ENCODE results near the gene TRHDE. TPM values are rescaled to one million over a fixed set of nuclear protein-coding genes. Genes with fewer than 3 reads are reported as not detected.

The TRHDE gene, protein sequence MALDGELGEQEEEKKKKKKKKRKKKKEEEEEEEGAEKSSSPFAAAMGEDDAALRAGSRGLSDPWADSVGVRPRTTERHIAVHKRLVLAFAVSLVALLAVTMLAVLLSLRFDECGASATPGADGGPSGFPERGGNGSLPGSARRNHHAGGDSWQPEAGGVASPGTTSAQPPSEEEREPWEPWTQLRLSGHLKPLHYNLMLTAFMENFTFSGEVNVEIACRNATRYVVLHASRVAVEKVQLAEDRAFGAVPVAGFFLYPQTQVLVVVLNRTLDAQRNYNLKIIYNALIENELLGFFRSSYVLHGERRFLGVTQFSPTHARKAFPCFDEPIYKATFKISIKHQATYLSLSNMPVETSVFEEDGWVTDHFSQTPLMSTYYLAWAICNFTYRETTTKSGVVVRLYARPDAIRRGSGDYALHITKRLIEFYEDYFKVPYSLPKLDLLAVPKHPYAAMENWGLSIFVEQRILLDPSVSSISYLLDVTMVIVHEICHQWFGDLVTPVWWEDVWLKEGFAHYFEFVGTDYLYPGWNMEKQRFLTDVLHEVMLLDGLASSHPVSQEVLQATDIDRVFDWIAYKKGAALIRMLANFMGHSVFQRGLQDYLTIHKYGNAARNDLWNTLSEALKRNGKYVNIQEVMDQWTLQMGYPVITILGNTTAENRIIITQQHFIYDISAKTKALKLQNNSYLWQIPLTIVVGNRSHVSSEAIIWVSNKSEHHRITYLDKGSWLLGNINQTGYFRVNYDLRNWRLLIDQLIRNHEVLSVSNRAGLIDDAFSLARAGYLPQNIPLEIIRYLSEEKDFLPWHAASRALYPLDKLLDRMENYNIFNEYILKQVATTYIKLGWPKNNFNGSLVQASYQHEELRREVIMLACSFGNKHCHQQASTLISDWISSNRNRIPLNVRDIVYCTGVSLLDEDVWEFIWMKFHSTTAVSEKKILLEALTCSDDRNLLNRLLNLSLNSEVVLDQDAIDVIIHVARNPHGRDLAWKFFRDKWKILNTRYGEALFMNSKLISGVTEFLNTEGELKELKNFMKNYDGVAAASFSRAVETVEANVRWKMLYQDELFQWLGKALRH
- total RNA-seq (2014; rRNA removed; shearing (Covaris generic)), result 9.1 and 9.5 TPM in 2 replicates

DNA sequence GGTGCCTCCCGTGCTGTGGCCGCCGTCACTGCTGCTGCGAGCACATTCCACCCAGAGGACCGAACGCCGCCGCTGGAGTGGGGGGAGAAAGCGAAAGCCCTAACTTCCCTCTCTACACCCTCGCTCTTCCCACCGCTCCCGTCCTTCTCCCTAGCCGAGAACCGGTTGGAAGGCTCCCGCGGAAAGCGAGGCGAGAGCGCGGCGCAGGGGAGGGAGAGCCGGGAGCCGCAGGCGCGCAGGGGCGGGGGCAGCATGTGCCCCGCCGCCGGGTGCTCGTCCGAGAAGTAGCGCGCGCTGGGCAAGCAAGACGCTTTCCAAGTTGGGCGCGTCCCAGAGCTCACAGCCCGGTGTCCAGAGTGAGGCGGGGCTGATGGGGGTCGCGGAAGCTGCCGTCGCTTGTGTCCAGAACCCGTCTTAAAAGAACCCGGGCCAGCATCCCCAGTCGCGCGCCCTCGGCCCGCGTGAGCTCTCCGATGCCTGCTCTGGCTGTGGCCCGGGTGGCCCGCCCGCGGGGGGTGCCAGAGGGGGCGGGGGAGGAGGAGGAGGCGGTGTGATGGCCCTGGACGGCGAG, at the start of gene TRHDE:
Gene TRHDE, plus strand, starts transcription at position 280 of the 571 bp plus-strand sequence. Its CDS starts 274 bp downstream, at position 554.
- no peak for DNase-seq (ENCODE audit: low read depth)

DNA sequence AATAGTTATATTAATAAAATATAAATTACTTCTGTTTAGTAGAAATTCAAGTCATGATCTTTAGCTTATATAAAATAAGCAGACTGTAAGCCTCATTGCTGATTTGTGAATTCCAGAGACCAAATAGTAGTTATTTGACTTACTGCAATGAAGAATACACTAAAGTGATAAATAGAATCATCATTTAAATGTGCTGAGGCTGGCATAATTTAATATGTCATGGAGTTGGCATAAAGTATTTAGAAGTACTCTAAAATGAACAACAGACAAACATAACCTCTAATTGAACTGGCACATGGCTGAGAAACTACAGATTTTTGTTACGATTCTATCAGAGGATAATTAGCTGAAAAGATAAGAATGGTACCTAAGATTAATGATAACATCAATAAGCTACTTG, 45.7 kb upstream of the TRHDE start:
- no peak for DNase-seq (ENCODE audit: low read depth)

DNA sequence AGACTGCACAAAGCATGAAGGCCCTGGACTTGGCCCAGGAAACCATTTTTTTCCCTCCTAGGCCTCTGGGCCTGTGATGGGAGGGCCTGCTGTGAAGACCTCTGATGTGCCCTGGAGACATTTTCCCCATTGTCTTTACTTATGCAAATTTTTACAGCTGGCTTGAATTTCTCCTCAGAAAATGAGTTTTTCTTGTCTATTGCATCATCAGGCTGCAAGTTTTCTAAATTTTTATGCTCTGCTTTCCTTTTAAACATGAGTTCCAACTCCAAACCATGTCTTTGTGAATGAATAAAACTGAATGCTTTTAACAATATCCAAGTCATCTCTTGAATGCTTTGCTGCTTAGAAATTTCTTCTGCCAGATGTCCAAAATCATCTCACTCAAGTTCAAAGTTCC, 43.7 kb upstream of the TRHDE start:
- no peak for DNase-seq (ENCODE audit: low read depth)

DNA sequence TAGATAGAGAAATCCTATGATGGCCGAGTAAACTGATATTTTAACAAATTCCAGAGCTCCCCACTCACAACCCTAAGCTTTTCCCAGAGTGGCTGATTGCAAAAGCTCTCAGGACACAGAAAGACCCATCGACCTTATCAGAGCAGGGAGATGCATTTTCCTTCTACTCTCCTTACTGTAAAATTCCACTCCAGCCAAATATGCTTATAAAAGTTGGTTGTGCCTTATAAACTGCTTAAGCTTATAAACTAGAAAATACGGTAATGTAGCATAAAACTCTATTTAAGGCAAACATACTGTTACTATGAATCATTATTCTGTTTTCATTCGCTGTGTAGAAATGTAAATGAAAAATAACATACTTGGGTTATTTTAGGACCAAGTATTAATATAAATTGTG, 41.6 kb upstream of the TRHDE start:
- no peak for DNase-seq (ENCODE audit: low read depth)

DNA sequence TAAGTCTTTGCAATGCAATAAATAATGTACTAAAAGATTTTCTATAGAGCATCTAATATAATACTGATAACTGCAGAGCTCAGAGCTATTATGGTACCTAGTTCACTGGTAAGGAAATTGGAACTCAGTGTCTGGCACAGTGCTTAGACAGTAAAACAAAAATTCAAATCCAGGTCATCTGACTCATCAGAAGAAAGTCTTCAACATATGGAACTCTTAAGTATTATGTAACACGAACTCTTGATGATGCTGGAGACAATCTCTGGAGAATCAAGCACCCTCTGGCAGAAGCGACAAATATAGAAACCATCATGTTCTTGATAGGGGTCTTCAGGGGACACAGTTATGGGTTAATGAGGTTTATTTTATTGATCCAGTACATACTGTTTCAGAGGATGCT, 37.3 kb upstream of the TRHDE start:
- DNase-seq (ENCODE audit: low read depth), result no peak

DNA sequence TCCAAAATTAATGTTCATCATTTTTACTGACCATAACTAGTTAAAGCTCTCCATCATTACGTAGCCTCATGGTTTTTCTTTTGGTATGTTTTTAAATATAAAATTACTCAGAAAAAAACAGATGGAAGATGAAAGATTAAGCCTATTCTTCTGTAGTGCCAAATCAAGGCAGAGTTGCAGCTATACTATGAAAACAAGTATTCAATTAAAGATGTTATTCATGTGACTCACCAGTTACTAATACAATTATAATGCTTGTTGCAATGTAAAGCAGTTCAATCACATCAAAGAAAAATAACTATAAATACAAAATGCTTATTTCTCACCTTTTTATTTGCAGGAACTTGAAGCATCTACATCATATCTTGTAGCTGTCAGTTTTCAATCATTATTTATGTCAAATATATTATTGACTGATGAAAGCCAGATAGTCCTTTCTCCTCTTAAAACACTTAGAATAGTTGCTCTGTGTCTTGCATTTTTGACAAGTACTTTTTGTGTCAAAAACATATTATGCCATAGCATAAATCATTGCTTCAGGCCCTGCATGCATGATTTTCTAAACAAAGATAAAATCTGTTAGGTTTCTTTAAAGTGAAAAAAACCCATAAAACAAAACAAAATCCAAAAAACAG, 36.0 kb upstream of the TRHDE start:
- no peak for DNase-seq (ENCODE audit: low read depth)

DNA sequence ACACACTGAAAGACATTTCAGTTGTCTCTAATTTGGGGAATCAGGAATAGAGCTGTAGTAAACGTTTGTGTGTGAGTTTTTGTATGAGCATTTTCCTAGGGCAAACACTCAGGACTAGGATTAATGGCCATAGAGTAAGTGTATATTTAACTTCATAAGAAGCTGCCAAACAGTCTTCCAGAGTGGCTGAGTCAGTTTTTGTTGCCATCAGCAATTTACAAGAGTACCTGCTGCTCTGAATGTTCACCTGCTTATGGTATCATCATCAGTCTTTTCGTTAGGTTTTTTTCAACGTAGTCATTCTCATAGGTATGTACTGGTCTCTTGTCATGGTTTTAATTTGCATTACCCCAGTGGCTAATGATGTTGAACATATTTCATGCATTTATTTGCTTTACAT, 30.6 kb upstream of the TRHDE start:
- DNase-seq (ENCODE audit: low read depth), result no peak

DNA sequence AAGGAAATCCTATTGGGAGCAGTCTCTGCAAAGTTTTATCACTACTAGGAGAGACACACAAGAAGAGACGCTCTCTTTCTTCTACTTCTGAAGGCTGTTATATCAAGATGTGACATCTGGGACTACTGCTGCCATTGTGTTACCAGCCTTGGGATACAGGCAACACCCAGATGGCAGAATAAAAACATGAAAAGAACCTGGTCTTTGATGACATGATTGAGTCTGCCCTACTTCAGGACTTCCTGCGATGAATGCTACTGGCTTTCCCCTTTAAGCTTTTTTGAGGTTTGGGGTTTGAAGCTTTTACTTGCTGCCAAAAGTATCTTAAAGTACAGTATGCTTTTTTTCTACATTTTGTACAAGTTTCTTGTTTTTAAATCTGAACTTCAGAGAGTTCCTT, 29.2 kb upstream of the TRHDE start:
- DNase-seq (ENCODE audit: low read depth), result no peak

DNA sequence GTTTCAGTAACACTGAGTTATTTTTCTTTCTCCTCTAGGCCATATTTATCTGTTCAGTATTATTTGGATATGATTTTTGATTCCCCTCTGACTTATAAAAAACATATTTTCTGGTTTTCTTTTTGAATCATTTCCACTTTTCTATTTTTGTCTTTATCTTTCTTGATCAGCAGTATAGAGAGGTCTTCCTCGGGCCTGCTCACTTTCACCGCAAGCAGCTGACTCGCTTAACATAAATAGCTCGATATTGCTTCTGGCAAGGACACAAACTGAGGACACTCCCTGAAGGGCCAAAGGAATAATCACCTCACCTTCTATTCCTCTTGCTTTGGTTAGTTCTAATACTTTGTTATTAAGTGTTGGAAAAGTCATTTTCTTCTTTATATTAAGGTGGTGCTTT, 25.8 kb upstream of the TRHDE start:
- no peak for DNase-seq (ENCODE audit: low read depth)

DNA sequence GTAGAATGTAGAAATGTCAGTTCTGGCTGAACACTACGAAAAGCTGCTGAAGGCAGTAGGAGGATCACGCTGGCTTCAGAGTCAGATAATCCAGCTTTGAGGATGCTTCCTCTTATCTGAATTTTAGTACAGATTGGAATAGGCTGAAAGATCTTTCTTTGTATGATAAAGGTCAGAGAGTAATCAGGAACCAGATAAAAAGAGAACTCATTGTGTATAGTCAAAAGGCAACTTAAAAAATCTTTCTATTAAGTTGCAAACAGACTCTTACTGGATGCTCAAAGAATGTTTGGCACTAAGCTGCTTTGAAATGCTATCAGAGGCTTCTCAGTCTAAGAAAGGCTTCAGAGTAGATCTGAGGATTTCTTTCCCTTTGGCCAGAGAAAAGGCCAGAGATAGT, 21.8 kb upstream of the TRHDE start:
- no peak for DNase-seq (ENCODE audit: low read depth)

DNA sequence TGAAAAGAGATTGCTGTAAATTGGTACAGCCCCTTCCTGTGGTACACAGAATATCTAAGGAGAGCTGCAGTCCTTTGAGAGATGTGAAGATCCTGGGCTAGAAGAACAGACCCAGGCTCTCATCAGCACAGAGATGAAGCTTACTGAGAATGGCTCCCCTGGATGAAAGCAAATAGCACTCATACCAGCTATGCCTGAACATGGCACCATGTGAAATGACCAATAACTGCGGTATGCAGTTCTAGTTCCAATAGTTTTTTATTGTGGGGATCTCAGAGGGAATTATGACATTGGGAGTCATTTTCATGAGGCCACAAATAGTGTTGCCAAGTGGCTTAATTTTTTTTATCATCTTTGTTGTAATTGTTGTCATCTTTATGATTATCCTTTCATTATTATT, 15.4 kb upstream of the TRHDE start:
- DNase-seq (ENCODE audit: low read depth), result no peak

DNA sequence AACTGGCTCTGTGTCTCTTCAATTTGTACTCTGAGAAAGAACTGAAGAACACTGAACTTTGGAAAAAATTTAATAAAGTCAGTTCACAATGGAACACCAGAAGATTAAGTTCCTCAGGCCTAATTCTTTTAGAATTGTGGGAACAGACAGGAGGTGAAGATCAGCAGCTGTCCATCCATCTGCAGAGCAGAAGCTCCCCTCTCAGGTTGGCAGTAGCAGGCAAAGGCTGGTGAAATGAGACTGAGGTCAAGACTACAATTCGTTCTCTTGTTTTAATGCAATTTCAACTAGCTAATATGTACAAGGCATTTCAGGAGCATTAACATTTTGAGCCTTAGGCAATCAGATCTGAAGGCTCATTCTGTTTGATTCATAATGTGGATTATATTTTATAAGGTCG, 10.3 kb upstream of the TRHDE start:
- DNase-seq (ENCODE audit: low read depth), result no peak

DNA sequence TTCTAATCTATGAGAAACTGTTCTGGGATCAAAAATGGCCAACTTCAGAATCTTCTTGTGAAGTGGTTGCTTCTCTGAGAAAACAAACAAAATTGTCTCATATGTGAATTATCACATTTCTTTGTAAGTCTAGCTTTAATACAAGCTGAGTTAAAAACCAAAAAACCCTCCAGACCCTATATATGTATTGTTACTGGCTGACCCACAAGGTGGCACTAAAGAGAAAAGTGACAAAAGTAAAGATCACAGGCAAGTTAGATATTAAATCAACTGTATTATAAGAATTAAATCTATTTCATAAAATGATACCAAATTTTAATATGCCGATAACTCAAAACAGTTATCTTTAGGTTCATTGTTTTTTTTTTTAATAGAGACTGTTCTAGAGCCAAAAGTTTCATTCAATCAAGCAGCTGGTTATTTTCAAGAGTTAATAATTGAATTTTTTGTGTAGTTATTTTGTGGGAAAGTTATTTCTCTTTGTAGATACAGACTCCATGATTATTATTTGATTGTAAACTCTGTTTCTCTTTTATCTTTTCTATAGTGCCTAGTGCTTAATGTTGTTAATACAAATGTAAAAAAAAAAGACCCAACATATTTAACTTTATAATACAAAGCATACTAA, 7.5 kb upstream of the TRHDE start:
- no peak for DNase-seq (ENCODE audit: low read depth)

DNA sequence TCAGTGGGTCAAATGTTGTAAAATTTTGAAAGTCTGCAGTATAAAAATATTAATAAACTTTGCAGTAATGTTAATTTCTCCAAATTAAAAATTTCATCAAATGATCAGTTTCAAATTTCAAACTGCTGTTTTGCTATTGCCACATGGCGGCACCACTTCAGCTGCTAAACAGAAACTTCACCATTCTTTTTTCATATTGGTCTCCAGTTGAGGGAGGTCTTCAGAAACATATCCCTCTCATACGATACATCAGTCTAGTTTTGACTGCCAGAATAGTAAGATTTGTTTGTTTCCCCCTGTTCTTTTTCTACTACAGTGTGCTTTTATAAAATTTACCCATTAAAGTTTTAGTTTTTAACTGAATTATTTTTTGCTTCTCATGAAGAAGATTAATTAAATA, 4.2 kb upstream of the TRHDE start:
- DNase-seq (ENCODE audit: low read depth), result no peak

DNA sequence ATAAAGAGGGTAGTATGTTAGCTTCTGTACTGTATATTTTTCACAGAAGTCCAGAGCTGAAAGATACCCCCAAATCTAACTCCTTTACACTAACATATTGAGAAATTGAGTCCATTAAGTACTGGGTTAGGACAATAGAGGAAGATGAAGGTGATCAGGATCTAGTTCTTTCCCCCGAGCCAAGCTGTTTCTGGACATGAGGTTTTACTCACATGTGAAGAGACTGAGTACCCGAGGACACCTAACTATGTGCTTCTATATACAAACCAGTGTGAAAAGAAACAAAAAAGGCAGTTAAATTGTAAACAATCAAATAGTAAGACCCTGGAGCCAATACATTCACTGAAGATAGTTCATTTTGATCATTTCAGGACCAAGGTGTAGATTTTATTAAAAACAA, 3.8 kb upstream of the TRHDE start:
- DNase-seq (ENCODE audit: low read depth), result no peak

DNA sequence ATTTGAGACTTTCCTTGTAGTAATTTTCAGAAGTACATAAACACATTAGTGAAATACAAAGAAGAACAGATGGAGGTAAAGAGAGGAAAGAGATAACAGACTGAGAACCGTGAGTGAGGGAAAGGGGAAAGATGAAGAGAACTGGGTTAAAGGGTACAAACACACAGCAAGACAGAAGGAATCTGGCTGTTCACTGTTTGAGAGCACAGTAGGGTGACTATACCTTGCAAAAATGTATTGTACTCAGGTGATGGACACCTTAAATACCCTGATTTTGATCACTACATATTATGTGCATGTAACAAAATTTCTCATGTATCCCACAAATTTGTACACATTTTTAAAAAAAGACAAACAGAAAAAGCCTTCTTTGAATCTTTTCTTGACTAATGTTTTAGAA, 2.7 kb upstream of the TRHDE start:
- DNase-seq (ENCODE audit: low read depth), result no peak

DNA sequence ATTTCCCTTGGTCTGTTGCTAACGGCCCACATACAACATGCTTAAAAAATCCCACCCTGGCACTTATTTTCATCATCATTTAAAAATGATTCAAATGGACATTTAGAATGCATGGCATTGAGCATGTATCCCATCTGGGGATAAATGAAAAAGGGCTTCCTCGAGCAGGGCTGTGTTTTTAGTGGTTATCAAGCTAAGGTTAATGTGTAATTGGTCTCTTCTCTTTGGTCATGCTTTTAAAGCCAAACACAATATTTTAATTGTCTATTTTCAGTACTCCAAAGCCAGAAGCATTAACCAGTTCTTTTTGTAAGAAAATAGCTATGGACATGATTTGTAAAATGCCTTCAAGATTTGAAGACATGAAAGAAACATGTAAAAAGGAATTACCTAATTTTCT, 1.9 kb upstream of the TRHDE start:
- DNase-seq (ENCODE audit: low read depth), result no peak

DNA sequence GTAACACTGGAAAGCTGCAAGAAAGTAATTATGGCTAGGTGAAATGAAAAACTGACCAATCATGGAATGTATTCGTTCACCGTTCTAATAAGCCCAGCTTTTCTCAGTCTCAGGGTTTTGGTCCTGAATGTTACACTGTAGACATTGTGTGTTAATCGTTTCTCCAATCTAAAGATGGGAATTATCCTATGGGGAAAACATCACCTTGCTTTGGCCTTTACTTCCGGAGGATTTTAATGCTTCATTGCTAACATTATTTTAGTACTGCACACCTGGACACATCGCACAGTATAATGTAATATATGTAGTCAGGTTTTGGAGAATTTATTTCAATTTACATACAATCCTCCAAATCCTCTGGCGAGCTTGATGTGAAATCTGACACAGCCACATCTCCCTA, 1.2 kb upstream of the TRHDE start:
- DNase-seq (ENCODE audit: low read depth), result no peak

DNA sequence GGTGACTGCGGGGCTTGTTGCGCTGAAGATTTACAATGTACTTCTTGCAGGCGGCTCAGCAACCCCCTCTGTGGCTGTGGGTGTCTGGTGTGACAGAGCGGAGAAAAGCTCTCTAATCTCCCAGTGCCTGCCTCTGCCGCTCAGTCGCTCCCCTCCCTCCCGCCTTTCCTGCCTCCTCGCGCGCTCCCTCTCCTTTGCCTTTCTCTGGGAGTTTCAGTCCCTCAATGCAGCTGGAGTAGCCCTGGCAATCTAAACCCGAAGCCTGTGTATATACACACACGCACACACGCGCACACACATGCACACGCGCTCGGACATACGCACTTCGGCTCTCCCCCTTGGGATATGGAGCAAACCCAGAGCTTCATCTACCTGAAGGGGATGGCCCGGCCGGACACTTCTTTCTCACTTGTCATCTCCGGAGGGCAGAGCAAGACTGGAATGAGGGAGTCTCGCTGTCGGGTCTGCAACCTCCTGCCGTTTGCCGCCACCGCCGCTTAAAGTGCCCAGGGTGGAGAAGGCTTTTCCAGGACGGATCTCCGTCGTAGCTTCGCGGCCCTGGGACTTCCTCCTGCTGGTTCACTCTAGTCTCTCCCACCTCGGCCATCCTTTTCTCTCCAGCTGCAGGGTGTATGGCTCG, 599 bp upstream of the TRHDE start:
- DNase-seq (ENCODE audit: low read depth), result no peak

DNA sequence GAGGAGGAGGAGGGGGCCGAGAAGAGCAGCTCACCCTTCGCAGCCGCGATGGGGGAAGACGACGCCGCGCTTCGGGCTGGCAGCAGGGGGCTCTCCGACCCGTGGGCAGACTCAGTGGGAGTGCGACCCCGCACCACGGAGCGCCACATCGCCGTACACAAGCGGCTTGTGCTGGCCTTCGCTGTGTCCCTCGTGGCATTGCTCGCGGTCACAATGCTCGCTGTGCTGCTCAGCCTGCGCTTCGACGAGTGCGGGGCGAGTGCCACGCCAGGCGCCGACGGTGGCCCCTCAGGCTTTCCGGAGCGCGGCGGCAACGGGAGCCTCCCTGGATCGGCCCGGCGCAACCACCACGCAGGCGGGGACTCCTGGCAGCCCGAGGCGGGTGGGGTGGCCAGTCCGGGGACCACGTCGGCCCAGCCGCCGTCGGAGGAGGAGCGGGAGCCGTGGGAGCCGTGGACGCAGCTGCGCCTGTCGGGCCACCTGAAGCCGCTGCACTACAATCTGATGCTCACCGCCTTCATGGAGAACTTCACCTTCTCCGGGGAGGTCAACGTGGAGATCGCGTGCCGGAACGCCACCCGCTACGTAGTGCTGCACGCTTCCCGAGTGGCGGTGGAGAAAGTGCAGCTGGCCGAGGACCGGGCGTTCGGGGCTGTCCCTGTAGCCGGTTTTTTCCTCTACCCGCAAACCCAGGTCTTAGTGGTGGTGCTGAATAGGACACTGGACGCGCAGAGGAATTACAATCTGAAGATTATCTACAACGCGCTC, 745 bp downstream of the TRHDE start:
- DNase-seq (ENCODE audit: low read depth), result no peak
